GM12864 (cell line): ENCODE results near the gene SSX2IP.
"Not testable (repeated sequence)": the region's sequence is repeated elsewhere in the genome, so short reads cannot be mapped to it uniquely, and the experiment has no call there.

Experiments
- DNase-seq: peaks from one replicate; pipeline ENCODE4 v3.0.0-alpha.2; 2011; ENCODE audit warnings: low read depth
- H3K4me3 ChIP-seq: 2 replicates; pipeline ENCODE4 v1.5.1; 2011; ENCODE audit warnings: mild to moderate bottlenecking, low read depth, low read length, control low read depth
- TF ChIP-seq, protein P1 (sequence below): IDR thresholded peaks from 2 replicates; pipeline ENCODE4 v1.5.1; 2011; ENCODE audit warnings: low read depth, mild to moderate bottlenecking, moderate library complexity, low read length, control low read depth, inconsistent platforms; ENCODE audit errors: missing control alignments

SSX2IP gene

GRCh38 chr1:84598846-84599741 is 91.2 kb downstream of the SSX2IP start:
- peak overlapping the region; percentile 14; the same call in 1 of the 2 replicates for H3K4me3 ChIP-seq
- peak; percentile 51 for DNase-seq
- TF ChIP-seq, protein P1, sequence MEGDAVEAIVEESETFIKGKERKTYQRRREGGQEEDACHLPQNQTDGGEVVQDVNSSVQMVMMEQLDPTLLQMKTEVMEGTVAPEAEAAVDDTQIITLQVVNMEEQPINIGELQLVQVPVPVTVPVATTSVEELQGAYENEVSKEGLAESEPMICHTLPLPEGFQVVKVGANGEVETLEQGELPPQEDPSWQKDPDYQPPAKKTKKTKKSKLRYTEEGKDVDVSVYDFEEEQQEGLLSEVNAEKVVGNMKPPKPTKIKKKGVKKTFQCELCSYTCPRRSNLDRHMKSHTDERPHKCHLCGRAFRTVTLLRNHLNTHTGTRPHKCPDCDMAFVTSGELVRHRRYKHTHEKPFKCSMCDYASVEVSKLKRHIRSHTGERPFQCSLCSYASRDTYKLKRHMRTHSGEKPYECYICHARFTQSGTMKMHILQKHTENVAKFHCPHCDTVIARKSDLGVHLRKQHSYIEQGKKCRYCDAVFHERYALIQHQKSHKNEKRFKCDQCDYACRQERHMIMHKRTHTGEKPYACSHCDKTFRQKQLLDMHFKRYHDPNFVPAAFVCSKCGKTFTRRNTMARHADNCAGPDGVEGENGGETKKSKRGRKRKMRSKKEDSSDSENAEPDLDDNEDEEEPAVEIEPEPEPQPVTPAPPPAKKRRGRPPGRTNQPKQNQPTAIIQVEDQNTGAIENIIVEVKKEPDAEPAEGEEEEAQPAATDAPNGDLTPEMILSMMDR: no peak

GRCh38 chr1:84598418-84598817 is 91.8 kb downstream of the SSX2IP start:
- H3K4me3 ChIP-seq: no peak overlapping the region
- TF ChIP-seq, protein P1: no peak
- DNase-seq: no peak

DNA sequence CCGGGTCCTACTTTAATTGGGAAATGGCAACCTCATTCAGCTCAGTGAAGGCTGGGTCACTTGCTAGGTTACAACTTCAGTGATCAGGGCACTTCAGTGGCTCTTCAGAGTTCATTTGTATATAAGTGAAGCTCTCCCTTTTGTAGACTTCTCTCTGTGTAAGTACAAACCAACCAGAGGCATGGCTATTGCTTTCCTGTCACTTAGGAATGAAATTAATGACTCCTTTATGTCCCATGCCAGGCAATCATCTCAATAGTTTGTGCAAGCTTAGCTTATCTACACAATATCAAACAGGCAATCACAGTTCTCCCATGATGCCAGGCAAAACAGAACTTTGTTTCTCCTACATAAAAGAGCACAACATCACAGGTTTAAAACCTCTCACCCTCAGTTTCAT is 93.2 kb downstream of the SSX2IP start:
- H3K4me3 ChIP-seq: no peak overlapping the region
- TF ChIP-seq, protein P1: no peak
- DNase-seq: no peak

DNA sequence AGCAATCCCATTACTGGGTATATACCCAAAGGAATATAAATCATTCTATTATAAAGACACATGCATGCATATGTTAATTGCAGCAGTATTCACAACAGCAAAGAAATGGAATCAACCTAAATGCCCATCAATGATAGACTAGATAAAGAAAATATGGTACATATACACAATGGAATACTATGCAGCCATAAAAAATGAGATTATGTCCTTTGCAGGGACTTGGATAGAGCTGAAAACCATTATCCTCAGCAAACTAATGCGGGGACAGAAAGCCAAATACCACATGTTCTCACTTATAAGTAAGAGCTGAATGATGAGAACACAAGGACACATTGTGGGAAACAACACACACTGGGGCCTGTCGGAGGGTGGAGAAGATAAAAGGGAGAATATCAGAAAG is 95.3 kb downstream of the SSX2IP start:
- not testable (repeated sequence) for DNase-seq, H3K4me3 ChIP-seq
